GM18909 (cell line): Measurements from ENCODE around the gene RNF34.

Experiments
- ATAC-seq: cut with Tn5 transposase; IDR thresholded peaks from one replicate; pipeline ENCODE4 v1.9.1; 2021; ENCODE audit warnings: mild to moderate bottlenecking; ENCODE audit not compliant: unreplicated experiment, poor library complexity

Gene RNF34

GRCh38 chr12:121461048-121461447 lies 61.1 kb downstream of the RNF34 start:
- ATAC-seq = no peak

DNA sequence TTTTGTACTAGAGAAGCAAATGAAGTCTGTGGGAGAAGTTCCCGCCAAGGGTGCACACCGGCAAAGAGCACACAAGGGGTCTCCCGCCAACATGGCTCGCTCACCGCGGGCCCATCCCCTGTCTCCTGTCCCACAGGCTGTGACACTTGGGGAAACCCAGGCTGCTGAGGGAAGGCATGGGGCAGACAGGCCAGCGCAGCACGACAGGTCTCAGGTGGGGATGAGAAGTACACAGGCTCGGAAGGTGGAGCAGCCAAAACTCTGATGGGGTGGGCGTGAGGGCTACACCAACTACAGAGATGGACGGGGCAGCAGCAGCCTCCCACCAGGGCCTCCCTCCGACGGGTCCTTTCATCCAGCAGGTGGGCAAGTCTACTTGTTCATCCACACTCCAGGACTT lies 64.4 kb downstream of the RNF34 start:
- ATAC-seq = no peak

- ATAC-seq = peak; percentile 12
These were observed 66.2 kb downstream of the RNF34 start for GRCh38 chr12:121465921-121466793.

DNA sequence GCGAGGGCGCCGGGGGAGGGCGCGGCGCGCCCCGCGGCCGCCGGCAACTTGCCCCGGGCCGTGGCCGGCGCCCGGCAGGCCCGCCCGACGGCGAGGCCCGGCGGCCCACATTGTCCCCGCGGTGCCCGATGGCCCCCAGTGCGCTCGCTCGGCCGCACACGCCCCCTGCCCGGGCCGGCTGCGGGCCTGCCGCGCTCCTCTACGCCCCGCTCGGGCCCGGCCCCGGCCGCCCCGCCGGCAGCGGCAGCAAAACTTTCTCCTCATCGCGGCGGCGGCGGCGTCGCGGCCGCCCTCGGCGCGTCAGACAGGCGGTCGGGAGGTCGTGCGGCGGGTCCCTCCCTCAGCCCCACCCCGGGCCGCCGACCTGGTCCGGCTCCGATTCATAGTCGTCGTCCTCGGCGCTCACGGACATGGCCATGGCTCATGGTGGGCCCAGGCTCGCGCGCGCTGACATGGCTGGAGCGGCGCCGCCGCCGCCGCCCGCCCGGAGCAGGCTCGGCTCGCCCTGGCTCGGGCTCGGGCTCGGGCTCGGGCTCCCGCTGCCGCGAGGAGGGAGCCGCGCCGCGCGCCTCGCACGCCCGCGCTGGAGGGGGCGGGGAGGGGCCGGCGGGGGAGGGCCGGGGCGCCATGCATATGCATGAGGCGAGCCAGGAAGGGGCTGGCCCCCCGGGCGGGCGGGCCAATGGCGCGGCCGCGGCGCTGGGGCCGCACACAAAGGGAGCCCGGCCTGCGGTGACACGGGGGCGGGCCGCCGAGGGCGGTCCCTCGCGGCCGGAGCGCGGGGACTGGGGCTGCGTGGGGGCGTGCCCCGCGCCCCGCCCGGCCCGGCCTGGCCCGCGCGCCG lies 67.1 kb downstream of the RNF34 start:
- peak; percentile 91 for ATAC-seq

GRCh38 chr12:121467638-121468498 lies 68.0 kb downstream of the RNF34 start:
- no peak for ATAC-seq

- no peak for ATAC-seq
These were observed 68.5 kb downstream of the RNF34 start for GRCh38 chr12:121468499-121468801.

- no peak for ATAC-seq
These were observed 70.8 kb downstream of the RNF34 start for GRCh38 chr12:121470751-121471150.

GRCh38 chr12:121472150-121472905 lies 72.4 kb downstream of the RNF34 start:
- ATAC-seq = no peak
